Caco-2 (cell line): ENCODE measurements around the gene SLC38A6. TPM values are rescaled to one million over a fixed set of nuclear protein-coding genes. Genes with fewer than 3 reads are reported as not detected.

Source experiments
- BruUV-seq: library from RNA; stranded (reverse); fragments of 400-500 nt; replicated peaks from 2 replicates; lab custom pipeline; 2021; lab: Mats Ljungman, UMichigan
- CTCF ChIA-PET: fragments of 300-600 bp; sonication (Branson Sonifier 250); formaldehyde crosslinking; loops from one replicate; lab custom pipeline; 2022; ENCODE audit warnings: antibody characterized with exemption; lab: Charles Lee
- POLR2A ChIA-PET: fragments of 300-600 bp; sonication (Branson Sonifier 250); formaldehyde crosslinking; loops from one replicate; lab custom pipeline; 2022; ENCODE audit warnings: antibody characterized with exemption; lab: Charles Lee
- DNase-seq, 2 experiments: peaks; one replicate each; pipeline versions ENCODE4 v3.0.0 to v3.0.0-alpha.2; 2020 to 2022
- H3K27me3 ChIP-seq: replicated peaks from 2 replicates; pipeline ENCODE4 v1.6.0; 2011; ENCODE audit warnings: low read length; ENCODE audit not compliant: control insufficient read depth, insufficient read depth
- H3K36me3 ChIP-seq: 2 replicates; pipeline ENCODE4 v1.5.1; 2011; ENCODE audit warnings: low read length; ENCODE audit not compliant: control insufficient read depth, insufficient read depth
- H3K4me1 ChIP-seq: fragments of 250-450 bp; sonication (Bioruptor Pico); 2 replicates; pipeline ENCODE4 v1.5.1; 2020; ENCODE audit warnings: mild to moderate bottlenecking
- H3K4me3 ChIP-seq: 2 replicates; pipeline ENCODE4 v1.5.1; 2011; ENCODE audit warnings: low read depth, mild to moderate bottlenecking, control low read depth, low read length
- H3K9me3 ChIP-seq: fragments of 250-450 bp; sonication (Bioruptor Pico); 2 replicates; pipeline ENCODE4 v1.5.1; 2020; ENCODE audit warnings: mild to moderate bottlenecking, moderate library complexity
- H3K27ac Mint-ChIP-seq: one replicate; pipeline ENCODE4 v1.8.0; 2022; ENCODE audit warnings: mixed read lengths; ENCODE audit not compliant: unreplicated experiment
- H3K27me3 Mint-ChIP-seq: one replicate; pipeline ENCODE4 v1.8.0; 2022; ENCODE audit warnings: mixed read lengths; ENCODE audit not compliant: insufficient read depth, unreplicated experiment
- H3K36me3 Mint-ChIP-seq: one replicate; pipeline ENCODE4 v1.8.0; 2022; ENCODE audit warnings: mild to moderate bottlenecking, mixed read lengths; ENCODE audit not compliant: insufficient read depth, unreplicated experiment
- H3K4me1 Mint-ChIP-seq: one replicate; pipeline ENCODE4 v1.8.0; 2022; ENCODE audit warnings: low read depth, mixed read lengths; ENCODE audit not compliant: unreplicated experiment
- H3K4me3 Mint-ChIP-seq: one replicate; pipeline ENCODE4 v1.8.0; 2022; ENCODE audit warnings: mild to moderate bottlenecking, moderate library complexity, mixed read lengths; ENCODE audit not compliant: unreplicated experiment
- H3K9me3 Mint-ChIP-seq: one replicate; pipeline ENCODE4 v1.8.0; 2022; ENCODE audit warnings: mixed read lengths; ENCODE audit not compliant: unreplicated experiment
- intact Hi-C: fragments of 100-400 bp; cut with micrococcal nuclease; formaldehyde crosslinking; loops from one replicate; pipeline ENCODE4 v1.10.0; 2022; ENCODE audit not compliant: unreplicated experiment
- total RNA-seq: library from RNA; stranded (reverse); gene quantifications from 2 replicates; pipeline ENCODE4 v1.2.3, GENCODE V29; 2022
- TF ChIP-seq, protein P1 (sequence below), 2 experiments: fragments of 200-600 bp in 1 of 2; IDR thresholded peaks; 1 replicate in 1 of 2; 2 replicates in 1 of 2; pipeline versions ENCODE4 v1.5.1 to v1.8.0; 2011 to 2022; ENCODE audit warnings: antibody characterized with exemption in 1 of 2, control low read depth in 1 of 2, inconsistent platforms in 1 of 2, low read depth in 1 of 2, low read length in 1 of 2, mild to moderate bottlenecking in 1 of 2, moderate library complexity in 1 of 2; ENCODE audit not compliant: insufficient read depth in 1 of 2, severe bottlenecking in 1 of 2, unreplicated experiment in 1 of 2

The SLC38A6 gene
- total RNA-seq, 1 experiment from 2014 or later, result 11.5 TPM

DNA sequence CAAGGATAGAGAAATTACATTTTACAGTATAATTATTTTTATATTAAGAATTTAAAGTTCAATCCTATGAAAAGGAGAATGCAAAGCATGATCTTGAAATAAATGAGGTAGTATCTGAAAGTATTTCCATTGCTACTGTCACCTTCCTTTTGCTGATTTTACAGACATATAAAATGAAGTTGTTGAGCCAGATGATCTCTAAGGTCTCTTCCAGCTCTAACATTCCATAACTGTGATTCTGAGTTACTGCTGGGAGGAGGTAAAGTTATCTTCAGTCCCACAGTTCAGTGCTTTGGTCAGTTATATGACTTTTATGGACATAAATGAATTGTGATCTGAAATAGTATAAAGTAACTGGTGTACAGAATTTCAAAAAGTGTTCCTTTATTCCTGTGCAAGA is 52.8 kb downstream of the SLC38A6 start:
- H3K36me3 Mint-ChIP-seq, result no peaks in the 10 kb centered on the region
- no peak overlapping the region for H3K27ac Mint-ChIP-seq
- no peaks in the 10 kb centered on the region for H3K27me3 Mint-ChIP-seq
- Histone ChIP-seq H3K4me1 (no peaks in the 10 kb centered on the region), H3K4me3 (no peak overlapping the region), H3K9me3 (no peaks in the 10 kb centered on the region), H3K27me3 (no peaks in the 10 kb centered on the region), H3K36me3 (no peaks in the 10 kb centered on the region)
- ChIA-PET CTCF (no interaction called here), POLR2A (no interaction called here)
- no peaks in the 10 kb centered on the region for H3K9me3 Mint-ChIP-seq
- TF ChIP-seq, protein P1, sequence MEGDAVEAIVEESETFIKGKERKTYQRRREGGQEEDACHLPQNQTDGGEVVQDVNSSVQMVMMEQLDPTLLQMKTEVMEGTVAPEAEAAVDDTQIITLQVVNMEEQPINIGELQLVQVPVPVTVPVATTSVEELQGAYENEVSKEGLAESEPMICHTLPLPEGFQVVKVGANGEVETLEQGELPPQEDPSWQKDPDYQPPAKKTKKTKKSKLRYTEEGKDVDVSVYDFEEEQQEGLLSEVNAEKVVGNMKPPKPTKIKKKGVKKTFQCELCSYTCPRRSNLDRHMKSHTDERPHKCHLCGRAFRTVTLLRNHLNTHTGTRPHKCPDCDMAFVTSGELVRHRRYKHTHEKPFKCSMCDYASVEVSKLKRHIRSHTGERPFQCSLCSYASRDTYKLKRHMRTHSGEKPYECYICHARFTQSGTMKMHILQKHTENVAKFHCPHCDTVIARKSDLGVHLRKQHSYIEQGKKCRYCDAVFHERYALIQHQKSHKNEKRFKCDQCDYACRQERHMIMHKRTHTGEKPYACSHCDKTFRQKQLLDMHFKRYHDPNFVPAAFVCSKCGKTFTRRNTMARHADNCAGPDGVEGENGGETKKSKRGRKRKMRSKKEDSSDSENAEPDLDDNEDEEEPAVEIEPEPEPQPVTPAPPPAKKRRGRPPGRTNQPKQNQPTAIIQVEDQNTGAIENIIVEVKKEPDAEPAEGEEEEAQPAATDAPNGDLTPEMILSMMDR (IDR thresholded peaks at IDR 0.05; ENCODE audit: insufficient read depth in 1 of 2, low read depth in 1 of 2, low read length in 1 of 2, severe bottlenecking in 1 of 2, unreplicated experiment in 1 of 2), result no peak
- H3K4me1 Mint-ChIP-seq, result no peaks in the 10 kb centered on the region
- H3K4me3 Mint-ChIP-seq, result no peak overlapping the region
- intact Hi-C loops, result no loop called here
- no peak for DNase-seq
- BruUV-seq, result no TSS peak

DNA sequence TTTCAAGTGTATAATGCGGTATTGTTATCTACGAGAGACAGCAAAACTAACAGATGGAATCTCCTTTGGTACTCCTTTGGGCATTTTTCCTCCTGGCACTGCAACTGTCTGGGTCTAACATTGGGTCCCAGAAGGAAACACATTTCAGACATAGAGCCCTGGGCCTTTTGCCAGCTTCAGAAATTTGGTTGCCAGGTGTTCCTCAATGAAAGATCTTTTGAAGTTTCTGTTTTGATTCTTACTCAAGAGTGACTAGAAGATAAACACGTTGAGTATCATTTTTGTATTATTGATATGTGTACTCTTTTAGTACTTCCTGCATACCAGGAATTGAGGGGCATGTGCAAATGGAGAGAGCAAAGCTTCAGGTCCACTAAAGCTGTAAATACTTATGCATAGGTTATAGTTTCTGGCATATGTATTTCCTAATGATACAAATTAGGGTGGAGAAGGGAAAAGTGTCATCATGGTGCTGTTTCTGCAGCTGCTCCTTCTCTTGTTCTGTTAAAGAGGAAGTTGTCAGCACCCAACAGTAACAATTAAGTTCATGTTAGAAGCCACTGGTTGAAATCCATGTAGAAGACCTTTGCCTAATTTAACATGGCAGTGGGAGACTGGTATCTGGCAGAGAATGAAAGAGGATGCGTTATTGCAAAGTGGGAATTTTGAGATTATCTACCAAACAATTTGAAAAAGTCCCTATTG is 53.5 kb downstream of the SLC38A6 start:
- H3K27ac Mint-ChIP-seq, result no peak overlapping the region
- no peaks in the 10 kb centered on the region for H3K9me3 Mint-ChIP-seq
- H3K36me3 ChIP-seq, result no peaks in the 10 kb centered on the region
- H3K4me3 ChIP-seq, result no peak overlapping the region
- POLR2A ChIA-PET, result no interaction called here
- intact Hi-C loops, result no loop called here
- no peaks in the 10 kb centered on the region for H3K4me1 Mint-ChIP-seq
- H3K9me3 ChIP-seq, result no peaks in the 10 kb centered on the region
- no peaks in the 10 kb centered on the region for H3K27me3 ChIP-seq
- TF ChIP-seq, protein P1 (IDR thresholded peaks at IDR 0.05; ENCODE audit: insufficient read depth in 1 of 2, low read depth in 1 of 2, low read length in 1 of 2, severe bottlenecking in 1 of 2, unreplicated experiment in 1 of 2), result no peak
- CTCF ChIA-PET, result no interaction called here
- H3K27me3 Mint-ChIP-seq, result no peaks in the 10 kb centered on the region
- H3K4me3 Mint-ChIP-seq, result no peak overlapping the region
- H3K4me1 ChIP-seq, result no peaks in the 10 kb centered on the region
- DNase-seq, result no peak
- BruUV-seq, result no TSS peak
- no peaks in the 10 kb centered on the region for H3K36me3 Mint-ChIP-seq

GRCh38 chr14:61037215-61037614 is 56.2 kb downstream of the SLC38A6 start:
- ChIA-PET POLR2A (no interaction called here), CTCF (no interaction called here)
- intact Hi-C loops, result no loop called here

More at GRCh38 chr14:61037215-61037614, 56.2 kb downstream of the SLC38A6 start:
- Mint-ChIP-seq H3K4me3 (no peak overlapping the region), H3K4me1 (no peaks in the 10 kb centered on the region), H3K36me3 (no peaks in the 10 kb centered on the region), H3K27me3 (no peaks in the 10 kb centered on the region), H3K9me3 (no peaks in the 10 kb centered on the region), H3K27ac (no peak overlapping the region)
- no TSS peak for BruUV-seq
- no peaks in the 10 kb centered on the region for H3K9me3 ChIP-seq
- no peaks in the 10 kb centered on the region for H3K36me3 ChIP-seq
- TF ChIP-seq, protein P1 (IDR thresholded peaks at IDR 0.05; ENCODE audit: insufficient read depth in 1 of 2, low read depth in 1 of 2, low read length in 1 of 2, severe bottlenecking in 1 of 2, unreplicated experiment in 1 of 2), result no peak
- no peak overlapping the region for H3K4me3 ChIP-seq
- no peak for DNase-seq
- no peaks in the 10 kb centered on the region for H3K4me1 ChIP-seq
- no peaks in the 10 kb centered on the region for H3K27me3 ChIP-seq
